HUES48 (cell line): ENCODE data around the gene NCOA5.
A peak's percentile ranks its signal among the peaks of the same experiment; 100 is the strongest.

ENCODE experiments used
- H3K27ac ChIP-seq: one replicate; pipeline ENCODE4 v1.7.0; 2013; ENCODE audit warnings: low read depth, low read length, inconsistent platforms
- H3K27me3 ChIP-seq: 2 replicates; pipeline ENCODE4 v1.6.1; 2013; ENCODE audit warnings: mild to moderate bottlenecking, low read length; ENCODE audit not compliant: control insufficient read depth, insufficient read depth
- H3K36me3 ChIP-seq: 2 replicates; pipeline ENCODE4 v1.6.1; 2013; ENCODE audit warnings: low read length; ENCODE audit not compliant: control insufficient read depth, insufficient read depth
- H3K4me1 ChIP-seq: 2 replicates; pipeline ENCODE4 v1.6.1; 2013; ENCODE audit warnings: mild to moderate bottlenecking, low read length; ENCODE audit not compliant: control insufficient read depth, insufficient read depth
- H3K4me3 ChIP-seq: 2 replicates; pipeline ENCODE4 v1.5.1; 2013; ENCODE audit warnings: mild to moderate bottlenecking, low read depth, low read length
- H3K9ac ChIP-seq: 2 replicates; pipeline ENCODE4 v1.6.1; 2013; ENCODE audit warnings: mild to moderate bottlenecking, low read depth, low read length, moderate library complexity
- H3K9me3 ChIP-seq: 2 replicates; pipeline ENCODE4 v1.6.1; 2013; ENCODE audit warnings: low read length; ENCODE audit not compliant: control insufficient read depth, insufficient read depth

Gene NCOA5

DNA sequence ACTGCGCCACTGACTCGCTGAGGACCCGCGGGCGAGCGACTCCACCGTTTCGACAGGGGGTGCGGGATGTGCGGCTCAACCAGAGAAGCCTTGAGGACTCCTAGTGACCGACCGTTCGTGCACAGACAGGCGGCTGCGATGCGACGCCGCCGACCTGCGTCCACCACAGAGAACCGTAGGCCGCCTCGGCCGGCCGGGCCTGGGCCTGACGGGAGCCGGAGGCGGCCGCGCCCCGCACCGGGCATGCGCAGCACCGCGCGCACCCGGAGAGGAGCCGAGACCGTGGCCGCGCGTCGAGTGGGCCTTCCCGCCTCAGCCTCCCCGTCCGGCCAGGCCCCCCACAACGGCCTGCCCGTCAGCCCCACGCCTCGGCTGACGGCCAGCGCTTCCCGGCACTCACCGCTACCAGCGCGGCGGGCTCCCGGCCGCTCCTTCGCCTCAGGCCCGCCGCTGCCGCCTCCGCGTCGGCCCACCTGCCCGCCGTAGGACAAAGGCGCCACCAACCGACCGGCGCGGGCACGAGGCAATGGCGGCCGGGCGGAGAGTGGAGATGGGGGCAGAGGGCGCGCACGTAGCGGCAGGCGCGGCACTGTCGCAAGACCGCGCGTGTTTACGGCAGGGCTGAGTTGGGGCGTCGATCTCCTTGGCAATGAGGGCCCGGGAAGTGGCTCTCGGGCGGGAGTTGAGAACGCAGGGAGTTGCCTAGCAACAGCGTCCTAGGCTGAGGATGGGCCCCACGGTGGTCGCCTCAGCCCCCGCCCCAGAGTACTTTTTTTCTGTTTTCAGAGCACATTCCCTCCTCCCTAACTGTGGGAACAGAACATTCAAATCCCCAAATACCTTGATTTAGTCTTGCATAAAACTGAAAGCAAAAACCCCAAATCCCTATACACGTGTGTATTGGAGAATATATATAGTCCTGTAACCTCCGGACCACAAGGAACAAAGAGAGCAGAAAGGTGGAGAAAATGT is at the start of gene NCOA5:
Gene NCOA5, minus strand, starts transcription at position 546 of the 972 bp plus-strand sequence. CDS start 10,538 bp downstream, outside the sequence.
- H3K27me3 ChIP-seq = no peaks in the 10 kb centered on the region
- H3K9me3 ChIP-seq = no peaks in the 10 kb centered on the region
- H3K4me3 ChIP-seq = peak within 1 kb of the TSS; percentile 80
- peak within 1 kb of the TSS; percentile 94 for H3K27ac ChIP-seq
- no peaks in the 10 kb centered on the region for H3K36me3 ChIP-seq
- peaks cover 16% of the 10 kb centered on the region for H3K4me1 ChIP-seq
- H3K9ac ChIP-seq = peak within 1 kb of the TSS; percentile 97

DNA sequence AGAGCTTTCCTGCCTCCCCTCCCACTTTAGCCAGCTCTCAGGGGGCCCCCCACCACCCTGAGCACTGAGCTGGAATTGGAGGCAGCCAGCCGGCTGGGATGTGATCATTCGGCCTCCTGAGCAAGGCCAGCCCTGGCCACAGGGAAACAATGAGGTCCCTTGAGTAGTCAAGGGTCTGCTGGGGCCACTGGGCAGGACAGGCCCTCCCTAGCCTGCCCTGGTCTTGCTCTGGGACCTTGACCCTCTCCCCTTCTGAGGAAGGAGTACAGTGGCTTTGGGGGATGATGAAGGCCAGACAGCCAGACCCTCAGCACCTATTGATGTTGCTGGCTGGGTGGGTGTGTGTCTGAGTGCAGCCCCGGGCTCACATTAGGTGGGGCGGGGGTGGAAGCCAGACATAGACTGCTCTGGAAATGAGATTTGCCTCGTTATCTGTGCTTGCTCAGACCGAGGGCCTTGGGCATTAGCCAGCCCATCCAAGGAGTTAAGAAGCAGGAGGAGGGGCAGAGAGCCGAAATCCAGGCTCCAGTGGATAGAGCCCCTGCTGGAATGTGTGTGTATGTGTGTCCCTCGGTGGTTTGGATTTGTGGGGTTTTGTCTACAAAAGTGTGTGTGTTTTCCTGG is 49.6 kb upstream of the NCOA5 start:
- no peak overlapping the region for H3K27ac ChIP-seq
- peaks cover 7% of the 10 kb centered on the region; the same call in 1 of the 2 replicates for H3K27me3 ChIP-seq
- H3K4me3 ChIP-seq = no peak overlapping the region
- H3K4me1 ChIP-seq = peaks cover 29% of the 10 kb centered on the region
- no peaks in the 10 kb centered on the region for H3K9me3 ChIP-seq
- H3K36me3 ChIP-seq = no peaks in the 10 kb centered on the region
- H3K9ac ChIP-seq = no peak overlapping the region

DNA sequence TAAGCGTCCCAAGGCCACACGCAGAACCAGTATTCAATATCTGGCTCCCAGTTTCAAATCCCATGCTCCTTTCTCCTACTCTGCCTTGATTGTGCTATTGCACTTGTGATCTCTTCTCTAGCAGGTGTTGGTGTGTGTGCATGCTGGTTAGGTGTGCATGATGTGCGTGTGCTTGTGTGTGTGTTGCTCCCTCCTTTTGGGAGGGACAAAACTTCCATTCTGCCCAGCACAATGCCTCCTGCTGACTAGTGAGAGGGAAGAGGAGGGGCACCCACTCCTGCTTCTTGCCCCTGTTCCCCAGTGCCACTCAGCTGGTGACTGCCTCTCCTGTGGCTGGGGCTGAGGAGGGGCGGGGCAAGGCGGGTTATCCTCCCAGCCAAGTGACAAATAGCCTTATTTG is 48.1 kb upstream of the NCOA5 start:
- Histone ChIP-seq H3K4me3 (no peak overlapping the region), H3K27me3 (peaks cover 7% of the 10 kb centered on the region; the same call in 1 of the 2 replicates), H3K27ac (no peak overlapping the region), H3K4me1 (peaks cover 31% of the 10 kb centered on the region), H3K9me3 (no peaks in the 10 kb centered on the region), H3K9ac (no peak overlapping the region), H3K36me3 (no peaks in the 10 kb centered on the region)

DNA sequence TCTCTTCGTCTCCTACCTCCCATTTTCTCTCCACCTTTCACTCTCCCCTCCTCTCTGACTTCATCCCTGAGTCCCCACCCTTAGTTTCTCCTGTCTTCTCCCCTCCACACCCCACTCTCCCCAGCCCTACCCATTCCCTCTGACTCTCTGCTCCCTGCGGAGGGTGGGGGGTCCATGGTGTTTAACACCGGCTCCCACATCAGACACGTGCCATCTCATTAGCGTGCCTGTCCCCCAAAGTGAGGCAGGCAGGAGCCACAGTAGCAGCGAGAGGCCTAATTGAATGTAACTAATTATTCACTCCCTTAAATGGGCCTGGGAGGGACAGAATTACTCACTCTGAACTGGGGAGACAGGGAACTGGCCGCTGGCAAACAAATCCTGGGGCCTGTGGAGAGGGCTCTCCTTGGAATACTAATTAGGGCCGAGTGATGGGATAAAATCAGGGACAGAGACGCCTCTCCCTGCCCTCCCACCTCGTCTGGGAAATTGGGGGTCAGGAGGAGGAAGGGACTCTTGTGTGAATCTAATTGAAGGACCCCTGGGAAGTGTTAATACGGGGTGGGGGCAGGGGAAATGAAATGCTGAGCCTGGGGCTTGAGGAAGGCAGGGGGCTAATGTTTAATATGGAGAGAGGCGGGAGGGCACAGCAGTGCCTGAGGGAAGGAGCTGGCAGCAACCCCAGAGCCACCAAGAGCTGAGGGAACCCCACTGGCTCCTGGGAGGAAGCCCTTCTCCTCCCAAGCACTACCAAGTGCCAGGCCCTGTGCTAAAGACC is 46.3 kb upstream of the NCOA5 start:
- H3K9ac ChIP-seq = peak overlapping the region; percentile 28; the same call in 1 of the 2 replicates

DNA sequence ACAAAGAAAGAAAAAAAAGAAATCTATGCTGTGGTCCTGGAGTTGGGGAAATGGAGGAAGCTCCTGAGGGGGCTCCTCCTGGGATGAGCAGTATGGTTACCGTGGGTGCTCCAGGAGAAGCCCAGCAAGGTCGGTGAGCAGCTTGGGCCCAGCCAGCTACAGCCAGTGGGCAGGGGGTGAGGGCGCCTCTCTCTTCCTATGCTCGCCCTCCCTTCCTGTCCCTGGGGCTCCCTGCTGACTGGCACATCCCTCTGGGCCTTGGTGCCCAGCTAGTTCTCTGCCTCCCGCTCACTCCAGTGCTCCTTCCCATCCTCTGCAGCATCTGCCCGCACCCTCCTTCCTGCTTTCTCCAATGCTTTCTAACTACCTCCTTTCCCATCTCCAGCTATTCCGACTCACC is 45.0 kb upstream of the NCOA5 start:
- no peaks in the 10 kb centered on the region for H3K9me3 ChIP-seq
- H3K27me3 ChIP-seq = peaks cover 16% of the 10 kb centered on the region
- H3K36me3 ChIP-seq = no peaks in the 10 kb centered on the region
- no peak overlapping the region for H3K9ac ChIP-seq
- H3K27ac ChIP-seq = no peak overlapping the region
- H3K4me3 ChIP-seq = no peak overlapping the region
- peaks cover 24% of the 10 kb centered on the region for H3K4me1 ChIP-seq

More for the DNA sequence above, 46.3 kb upstream of the NCOA5 start:
- peaks cover 10% of the 10 kb centered on the region for H3K27me3 ChIP-seq
- H3K4me1 ChIP-seq = peaks cover 28% of the 10 kb centered on the region
- H3K27ac ChIP-seq = peak overlapping the region; percentile 26
- no peaks in the 10 kb centered on the region for H3K36me3 ChIP-seq
- H3K4me3 ChIP-seq = no peak overlapping the region
- H3K9me3 ChIP-seq = no peaks in the 10 kb centered on the region

DNA sequence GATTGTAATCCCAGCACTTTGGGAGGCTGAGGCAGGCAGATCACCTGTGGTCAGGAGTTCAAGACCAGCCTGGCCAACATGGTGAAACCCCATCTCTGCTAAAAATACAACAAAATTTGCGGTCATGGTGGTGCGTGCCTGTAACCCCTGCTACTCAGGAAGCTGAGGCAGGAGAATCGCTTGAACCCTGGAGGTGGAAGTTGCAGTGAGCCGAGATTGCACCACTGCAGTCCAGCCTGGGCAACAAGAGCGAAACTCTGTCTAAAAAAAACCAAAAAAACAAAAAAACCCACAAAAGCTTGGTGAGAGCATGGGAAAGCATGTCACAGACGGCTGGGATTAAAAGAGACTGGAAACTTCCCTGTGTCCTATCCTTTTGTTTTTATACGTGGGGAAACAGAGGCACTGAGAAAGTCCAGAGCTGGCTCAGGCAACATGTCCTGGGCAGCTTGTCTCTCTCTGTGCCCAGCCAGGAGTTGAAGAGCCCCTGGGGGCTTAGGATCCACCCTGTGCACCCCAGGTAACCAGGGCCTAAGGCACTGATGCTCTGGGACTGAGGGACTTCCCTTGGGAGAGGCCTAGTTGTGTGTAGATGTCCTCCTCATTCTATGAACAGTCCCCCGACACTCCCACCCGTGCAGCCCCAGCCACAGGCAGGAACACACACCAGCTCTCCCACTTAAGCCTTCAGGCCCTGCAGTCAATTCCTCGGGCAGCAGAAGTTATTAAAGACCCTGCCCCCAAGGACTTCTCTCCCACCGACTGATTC is 44.3 kb upstream of the NCOA5 start:
- Histone ChIP-seq H3K27ac (no peak overlapping the region), H3K9me3 (no peaks in the 10 kb centered on the region), H3K36me3 (no peaks in the 10 kb centered on the region), H3K9ac (no peak overlapping the region), H3K27me3 (peaks cover 16% of the 10 kb centered on the region), H3K4me1 (peaks cover 18% of the 10 kb centered on the region), H3K4me3 (no peak overlapping the region)

DNA sequence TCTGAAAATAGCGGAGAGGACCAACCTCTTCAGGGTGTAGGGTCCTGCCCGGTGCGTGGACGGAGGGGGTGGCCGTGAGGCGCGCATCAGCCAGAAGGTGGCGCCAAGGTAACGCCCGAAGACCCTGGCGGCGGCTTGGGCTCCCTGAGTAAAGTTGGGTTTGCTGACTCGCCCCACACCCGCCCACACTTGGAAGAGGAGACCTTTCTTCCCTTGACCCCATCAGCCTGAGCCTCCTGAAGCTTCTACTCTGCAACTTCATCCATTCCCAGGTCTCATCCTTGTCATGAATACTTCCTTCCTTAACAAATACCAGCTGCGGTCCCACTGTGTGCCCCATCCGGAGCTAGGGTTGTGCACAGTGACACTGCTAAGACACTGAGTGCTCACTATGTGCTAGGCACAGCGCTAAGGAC is 43.0 kb upstream of the NCOA5 start:
- H3K27me3 ChIP-seq = peaks cover 16% of the 10 kb centered on the region
- H3K9me3 ChIP-seq = no peaks in the 10 kb centered on the region
- H3K4me1 ChIP-seq = peaks cover 18% of the 10 kb centered on the region
- no peak overlapping the region for H3K9ac ChIP-seq
- H3K27ac ChIP-seq = no peak overlapping the region
- H3K36me3 ChIP-seq = no peaks in the 10 kb centered on the region
- H3K4me3 ChIP-seq = no peak overlapping the region

DNA sequence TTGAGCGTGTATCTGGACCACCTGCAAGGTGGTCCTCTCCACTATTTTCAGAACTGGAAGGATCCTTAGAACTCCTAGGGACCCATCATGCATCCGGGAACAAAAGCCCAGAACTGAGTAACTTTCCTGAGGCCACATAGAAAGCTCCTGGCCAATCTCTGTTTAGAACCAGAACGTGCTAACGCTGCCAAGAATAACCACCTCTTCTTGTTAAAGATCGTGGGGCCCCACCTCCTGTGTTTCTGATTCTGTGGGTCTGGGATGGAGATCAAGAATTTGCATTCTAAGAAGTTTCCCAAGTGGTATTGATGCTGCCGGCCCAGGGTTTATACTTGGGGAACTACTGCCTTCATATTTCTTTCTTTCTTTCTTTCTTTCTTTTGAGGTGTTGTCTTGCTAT is 41.6 kb upstream of the NCOA5 start:
- Histone ChIP-seq H3K4me1 (peaks cover 15% of the 10 kb centered on the region), H3K9me3 (no peaks in the 10 kb centered on the region), H3K9ac (no peak overlapping the region), H3K36me3 (no peaks in the 10 kb centered on the region), H3K4me3 (no peak overlapping the region), H3K27ac (no peak overlapping the region), H3K27me3 (peaks cover 16% of the 10 kb centered on the region)

DNA sequence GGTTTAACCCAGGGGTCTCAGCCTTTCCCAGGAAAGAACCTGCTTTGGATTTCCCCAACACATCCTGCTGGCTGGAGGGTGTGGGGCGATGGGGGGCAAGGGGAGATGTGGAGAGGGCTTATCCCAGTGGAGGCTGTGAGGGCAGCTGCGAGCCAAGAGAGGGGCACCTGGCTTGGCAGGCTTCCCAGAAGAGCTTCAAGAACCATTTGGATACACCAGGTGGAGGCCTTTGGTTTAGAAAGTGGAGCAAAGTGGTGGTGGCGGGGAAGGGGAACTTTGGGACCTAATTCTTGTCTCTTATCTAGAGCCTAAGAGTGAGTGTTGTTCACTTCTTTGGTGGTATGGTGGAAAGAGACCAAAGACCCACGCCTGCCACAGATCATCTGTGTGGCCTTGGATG is 40.8 kb upstream of the NCOA5 start:
- no peak overlapping the region for H3K4me3 ChIP-seq
- peaks cover 7% of the 10 kb centered on the region; the same call in 1 of the 2 replicates for H3K4me1 ChIP-seq
- no peaks in the 10 kb centered on the region for H3K9me3 ChIP-seq
- H3K27me3 ChIP-seq = peaks cover 16% of the 10 kb centered on the region
- no peak overlapping the region for H3K27ac ChIP-seq
- H3K9ac ChIP-seq = no peak overlapping the region
- no peaks in the 10 kb centered on the region for H3K36me3 ChIP-seq

DNA sequence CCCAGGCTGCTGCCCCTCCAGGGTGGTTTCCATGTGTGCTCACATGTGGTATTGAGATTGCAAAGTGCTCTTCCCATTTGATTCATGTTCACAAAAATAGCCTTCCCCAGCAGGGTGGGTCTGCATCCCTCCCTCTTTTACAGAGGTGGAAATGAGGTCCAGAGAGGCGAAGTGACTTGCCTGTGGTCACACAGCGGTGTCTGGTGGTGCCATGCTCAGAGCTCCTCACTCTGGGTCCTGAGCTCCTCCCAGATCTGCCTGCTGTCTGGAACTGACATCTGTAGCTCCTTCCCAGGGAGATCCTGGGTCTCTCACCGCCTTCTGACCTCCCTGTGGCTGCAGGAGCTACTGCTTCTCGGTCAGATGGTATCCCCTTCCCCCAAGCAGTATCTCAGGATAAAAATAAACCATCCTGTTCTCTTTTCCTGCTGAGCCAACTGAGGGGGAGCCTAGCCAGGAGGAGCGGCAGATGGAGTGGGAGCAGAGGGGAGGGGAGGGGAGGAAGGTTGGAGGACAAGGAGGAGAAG is 40.3 kb upstream of the NCOA5 start:
- H3K4me1 ChIP-seq = peaks cover 7% of the 10 kb centered on the region; the same call in 1 of the 2 replicates
- no peaks in the 10 kb centered on the region for H3K9me3 ChIP-seq
- no peak overlapping the region for H3K9ac ChIP-seq
- H3K27ac ChIP-seq = no peak overlapping the region
- H3K4me3 ChIP-seq = no peak overlapping the region
- peaks cover 16% of the 10 kb centered on the region for H3K27me3 ChIP-seq
- no peaks in the 10 kb centered on the region for H3K36me3 ChIP-seq
